Fibroblast of the aortic adventitia (primary cell): ENCODE data around the gene AOPEP. TPM values are rescaled to one million over a fixed set of nuclear protein-coding genes. Genes with fewer than 3 reads are reported as not detected.

ENCODE experiments used
- DNase-seq: peaks from one replicate; pipeline ENCODE4 v3.0.0-alpha.2; 2010; ENCODE audit warnings: low read depth
- H3K4me3 ChIP-seq: 2 replicates; pipeline ENCODE4 v1.5.1; 2011; ENCODE audit warnings: low read depth, mild to moderate bottlenecking, control low read depth, low read length, moderate library complexity
- CTCF ChIP-seq: IDR thresholded peaks from 2 replicates; pipeline ENCODE4 v1.5.1; 2011; ENCODE audit warnings: mild to moderate bottlenecking, low read length, control low read depth, inconsistent platforms; ENCODE audit not compliant: insufficient read depth
- total RNA-seq: library from RNA; depleted of rRNA; stranded (reverse); fragments of >200 nt; gene quantifications from 2 replicates; pipeline ENCODE4 v1.2.3, GENCODE V29; 2012; ENCODE audit warnings: low replicate concordance

AOPEP gene
- total RNA-seq, 1 donor, result 39.7 TPM

GRCh38 chr9:94785215-94786169, 59.0 kb downstream of the AOPEP start:
- no peak for DNase-seq
- TF ChIP-seq CTCF, result no peak
- no peak overlapping the region for H3K4me3 ChIP-seq

- no peak overlapping the region for H3K4me3 ChIP-seq
- no peak for DNase-seq
- TF ChIP-seq CTCF, result no peak
These were observed 60.1 kb downstream of the AOPEP start for GRCh38 chr9:94786586-94786985.

GRCh38 chr9:94787266-94787665, 60.8 kb downstream of the AOPEP start:
- TF ChIP-seq CTCF, result no peak
- no peak overlapping the region for H3K4me3 ChIP-seq
- no peak for DNase-seq

GRCh38 chr9:94788570-94789105, 62.1 kb downstream of the AOPEP start:
- TF ChIP-seq CTCF, result no peak
- no peak overlapping the region for H3K4me3 ChIP-seq
- no peak for DNase-seq

GRCh38 chr9:94791435-94791834, 64.9 kb downstream of the AOPEP start:
- TF ChIP-seq CTCF, result no peak
- no peak for DNase-seq
- H3K4me3 ChIP-seq, result no peak overlapping the region

- no peak for TF ChIP-seq CTCF
- DNase-seq, result no peak
- no peak overlapping the region for H3K4me3 ChIP-seq
These were observed 66.0 kb downstream of the AOPEP start for GRCh38 chr9:94792511-94792910.
